ENCODE measurements around the gene SUMO2.
"Not testable (repeated sequence)": the region's sequence is repeated elsewhere in the genome, so short reads cannot be mapped to it uniquely, and the experiment has no call there.

The SUMO2 gene

GRCh38 chr17:75188614-75189013, 5.9 kb upstream of the SUMO2 start:
- DNase-seq, result no peak

GRCh38 chr17:75183999-75184884, 1.5 kb upstream of the SUMO2 start:
- intact Hi-C loops (cut with DNase I), result loop anchor here (10.0 kb wide), 1 partner anchor 209 kb away; the partner anchor contains the start of gene HID1
- DNase-seq, result no peak

More at GRCh38 chr17:75188614-75189013, 5.9 kb upstream of the SUMO2 start:
- intact Hi-C loops (cut with DNase I), result loop anchor here (10.0 kb wide), 1 partner anchor 214 kb away; the partner anchor contains the start of gene HID1

GRCh38 chr17:75182319-75182568, 515 bp downstream of the SUMO2 start:
- intact Hi-C loops (cut with DNase I), result loop anchor here (10.0 kb wide), 1 partner anchor 207 kb away; the partner anchor contains the start of gene HID1
- no peak for DNase-seq

GRCh38 chr17:75181608-75182318, 996 bp downstream of the SUMO2 start:
- intact Hi-C loops (cut with DNase I), result loop anchor here (10.0 kb wide), 1 partner anchor 207 kb away; the partner anchor contains the start of gene HID1
- DNase-seq, result peak in 36 of 42 donors; percentile 9 to 59 (median 25)

GRCh38 chr17:75181110-75181509, 1.6 kb downstream of the SUMO2 start:
- intact Hi-C loops (cut with DNase I), result loop anchor here (10.0 kb wide), 1 partner anchor 206 kb away; the partner anchor contains the start of gene HID1
- no peak for DNase-seq

GRCh38 chr17:75178453-75178852, 4.3 kb downstream of the SUMO2 start:
- intact Hi-C loops (cut with DNase I), result no loop called here
- DNase-seq, result no peak

- intact Hi-C loops (cut with DNase I), result no loop called here
- no peak for DNase-seq
Measured at GRCh38 chr17:75176625-75177024, 6.1 kb downstream of the SUMO2 start.

- no peak for DNase-seq
- intact Hi-C loops (cut with DNase I), result no loop called here
Measured at GRCh38 chr17:75174996-75175395, 7.8 kb downstream of the SUMO2 start.

GRCh38 chr17:75173526-75173925, 9.2 kb downstream of the SUMO2 start:
- DNase-seq, result no peak
- intact Hi-C loops (cut with DNase I), result no loop called here

GRCh38 chr17:75168998-75169397, 13.8 kb downstream of the SUMO2 start:
- no peak for DNase-seq
- intact Hi-C loops (cut with DNase I), result no loop called here

- intact Hi-C loops (cut with DNase I); DNase-seq: not testable (repeated sequence)
Measured at GRCh38 chr17:75164606-75165005, 18.2 kb downstream of the SUMO2 start.

GRCh38 chr17:75163074-75163473, 19.7 kb downstream of the SUMO2 start:
- DNase-seq, result no peak
- intact Hi-C loops (cut with DNase I), result no loop called here

GRCh38 chr17:75160211-75160610, 22.5 kb downstream of the SUMO2 start:
- intact Hi-C loops (cut with DNase I), result no loop called here
- DNase-seq, result no peak

- intact Hi-C loops (cut with DNase I), result no loop called here
- DNase-seq, result peak in 1 of 42 donors; percentile 22
Measured at GRCh38 chr17:75159196-75160031, 23.3 kb downstream of the SUMO2 start.

GRCh38 chr17:75158480-75158879, 24.3 kb downstream of the SUMO2 start:
- intact Hi-C loops (cut with DNase I); DNase-seq: not testable (repeated sequence)

- DNase-seq, result no peak
- intact Hi-C loops (cut with DNase I), result no loop called here
Measured at GRCh38 chr17:75155191-75155601, 27.6 kb downstream of the SUMO2 start.

GRCh38 chr17:75154195-75155106, 28.3 kb downstream of the SUMO2 start, which contains the start of gene JPT1:
Gene JPT1 (minus strand): TSS chr17:75154512. CDS start chr17:75154397, 115 bp downstream.
- peak; percentile 91 to 99 (median 96) for DNase-seq
- intact Hi-C loops (cut with DNase I), result loop anchor here (5.0 kb wide), 1 partner anchor 37 kb away; no protein-coding TSS in a partner anchor

- DNase-seq, result peak in 22 of 42 donors; percentile 6 to 53 (median 24)
- intact Hi-C loops (cut with DNase I), result loop anchor here (5.0 kb wide), 1 partner anchor 36 kb away; no protein-coding TSS in a partner anchor
Measured at GRCh38 chr17:75153780-75154194, 29.0 kb downstream of the SUMO2 start.

All from head of caudate nucleus (tissue), 42 donors.